NCI-H146 (cell line): ENCODE measurements around the gene C4orf50.

Source experiments
- DNase-seq: peaks from one replicate; lab custom pipeline; 2025; lab: John Stamatoyannopoulos, UW

The C4orf50 gene

DNA sequence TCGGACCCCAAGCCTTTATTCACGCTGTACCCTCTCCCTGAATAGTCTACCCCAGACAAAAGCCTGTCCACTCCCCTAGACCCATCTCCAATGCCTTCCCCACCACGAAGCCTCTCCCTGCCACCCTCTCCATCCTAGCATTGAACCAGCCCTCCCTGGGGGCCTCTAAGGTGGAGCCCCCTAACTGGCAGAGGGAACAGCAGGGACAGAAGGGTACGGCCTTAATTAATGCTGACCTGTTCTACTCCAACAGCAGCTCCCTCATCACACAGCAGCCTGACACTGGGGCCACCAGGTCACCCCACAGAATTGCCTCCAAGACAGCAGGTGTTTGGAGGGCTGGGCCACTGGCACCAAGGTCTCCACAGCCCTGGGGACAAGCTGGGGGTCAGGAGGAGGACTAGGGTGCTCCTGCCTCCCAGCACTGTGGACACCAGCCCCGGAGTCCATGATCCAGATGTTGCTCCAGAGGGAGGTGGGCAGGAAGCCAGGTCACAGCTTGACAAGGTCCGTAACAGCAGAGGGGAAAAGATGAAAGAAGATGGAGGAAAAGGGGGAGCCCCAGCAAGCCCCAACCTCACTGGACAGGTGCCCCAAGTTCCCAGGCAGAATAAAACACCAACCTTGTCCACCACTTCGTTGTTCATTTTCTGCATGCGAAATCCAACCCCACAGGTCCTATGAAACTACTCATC lies 129.1 kb downstream of the C4orf50 start:
- peak; percentile 16 for DNase-seq

DNA sequence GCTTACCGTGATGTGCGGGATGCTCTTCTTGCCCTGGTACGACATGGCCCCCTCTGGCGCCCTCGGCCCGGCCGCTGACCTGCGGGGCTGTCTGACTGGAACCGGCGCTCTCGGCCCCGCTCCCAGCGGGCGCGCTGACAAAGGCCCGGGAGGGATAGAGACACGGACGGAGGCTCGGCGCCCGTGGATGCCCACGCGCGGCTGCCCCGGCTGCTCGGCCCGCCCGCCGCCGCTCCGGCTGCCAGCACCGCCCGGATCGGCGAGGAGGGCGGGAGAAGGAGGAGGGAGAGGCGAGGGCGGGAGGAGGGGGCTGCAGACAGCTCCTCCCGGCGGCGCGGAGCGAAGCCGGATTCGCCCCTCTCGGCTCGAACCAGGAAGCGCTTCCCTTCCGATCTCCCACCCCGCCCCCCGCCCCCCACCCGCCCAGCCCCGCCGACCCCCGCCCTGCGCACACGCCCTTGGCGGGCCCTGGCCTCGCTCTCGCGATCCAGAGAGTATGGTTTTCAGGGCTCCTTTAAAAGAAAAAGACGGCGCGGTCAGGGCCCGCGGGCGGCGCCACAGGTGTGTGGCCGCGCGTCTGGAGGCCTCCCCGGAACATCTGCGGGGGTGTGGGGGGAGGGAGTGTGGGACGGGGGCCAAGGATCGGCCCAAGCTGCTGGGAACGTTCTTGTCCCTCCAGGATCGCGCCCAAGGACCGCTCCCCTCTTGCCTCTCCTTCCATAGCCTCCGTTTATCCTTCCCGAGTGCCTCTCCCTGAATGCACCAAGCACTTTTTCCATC lies 129.8 kb downstream of the C4orf50 start:
- DNase-seq, result peak; percentile 91

DNA sequence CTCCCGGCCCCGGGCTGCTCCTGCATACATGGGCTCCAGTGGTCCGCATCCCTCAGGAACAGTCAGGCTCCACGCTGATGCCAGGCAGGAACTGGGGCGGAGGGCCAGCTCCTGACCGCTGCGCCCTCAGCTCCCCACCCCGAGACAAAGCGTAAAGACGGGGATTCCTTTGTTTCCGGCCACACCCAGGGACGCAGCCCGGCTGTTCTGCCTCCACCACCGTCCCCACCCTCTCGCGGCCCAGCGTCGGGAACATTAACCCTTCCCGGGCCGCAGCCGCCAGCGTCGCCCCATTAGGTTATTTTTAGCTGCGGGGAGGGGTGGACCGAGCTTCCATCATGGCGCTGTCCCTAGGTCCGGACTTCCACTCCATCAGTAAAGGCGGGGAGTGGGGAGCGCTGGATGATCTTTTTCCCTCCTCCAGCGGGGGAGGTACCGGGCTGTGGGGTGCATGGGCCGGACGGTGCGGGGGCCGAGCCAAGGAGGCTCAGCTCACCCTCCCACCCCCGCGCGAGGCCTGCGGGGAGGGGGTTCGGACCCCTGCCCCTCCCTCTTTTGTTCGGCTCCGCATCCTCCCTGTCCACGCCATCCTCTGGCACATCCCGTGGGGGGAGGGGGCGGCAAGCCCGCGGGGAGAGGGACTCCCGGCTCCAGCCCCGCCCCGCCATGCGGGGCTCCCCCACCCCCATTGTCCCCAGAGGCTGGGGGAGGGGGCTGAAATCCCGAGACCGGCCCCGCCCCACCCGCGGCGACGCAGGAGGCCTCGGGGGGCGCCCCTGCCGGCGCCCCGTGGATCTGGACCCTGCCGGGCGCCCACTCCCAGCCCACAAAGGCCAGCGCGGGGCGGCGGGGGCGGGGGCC lies 130.6 kb downstream of the C4orf50 start:
- DNase-seq, result peak; percentile 75

DNA sequence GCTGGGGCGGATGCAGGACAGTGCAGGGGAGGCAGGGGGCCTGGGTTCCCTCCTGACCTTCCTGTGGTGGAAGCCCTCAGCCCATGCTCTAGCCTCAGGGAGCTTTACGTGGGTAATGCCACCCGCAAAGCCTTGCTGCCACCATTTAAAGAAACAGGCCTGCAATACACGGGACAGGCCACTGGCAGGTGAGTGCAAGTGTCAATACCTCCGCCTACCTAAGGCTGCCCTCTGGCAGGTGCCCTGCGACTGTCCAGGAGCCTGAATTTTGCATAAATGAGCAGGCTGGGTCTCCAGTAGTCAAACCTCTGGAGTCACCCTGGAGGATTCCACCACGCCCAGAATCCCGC lies 131.2 kb downstream of the C4orf50 start:
- no peak for DNase-seq

DNA sequence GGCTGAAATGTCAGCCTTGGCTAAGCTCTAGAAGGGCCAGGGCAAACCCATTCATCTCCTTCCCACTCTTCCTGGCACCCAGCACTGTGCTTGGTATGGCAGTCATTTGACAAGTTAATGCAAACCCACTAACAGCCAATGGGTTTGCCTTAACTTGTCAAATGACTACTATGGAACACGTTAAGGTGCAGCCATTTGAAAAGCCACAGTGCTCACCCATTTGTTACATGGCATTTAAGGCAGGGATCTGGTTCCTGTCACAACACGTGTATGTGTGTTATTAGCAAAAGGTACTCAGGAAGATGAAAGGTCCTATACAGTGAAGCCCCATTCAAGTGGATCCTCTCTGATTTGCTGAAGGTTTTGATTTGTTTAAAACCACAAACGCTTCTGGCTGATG lies 132.5 kb downstream of the C4orf50 start:
- no peak for DNase-seq

DNA sequence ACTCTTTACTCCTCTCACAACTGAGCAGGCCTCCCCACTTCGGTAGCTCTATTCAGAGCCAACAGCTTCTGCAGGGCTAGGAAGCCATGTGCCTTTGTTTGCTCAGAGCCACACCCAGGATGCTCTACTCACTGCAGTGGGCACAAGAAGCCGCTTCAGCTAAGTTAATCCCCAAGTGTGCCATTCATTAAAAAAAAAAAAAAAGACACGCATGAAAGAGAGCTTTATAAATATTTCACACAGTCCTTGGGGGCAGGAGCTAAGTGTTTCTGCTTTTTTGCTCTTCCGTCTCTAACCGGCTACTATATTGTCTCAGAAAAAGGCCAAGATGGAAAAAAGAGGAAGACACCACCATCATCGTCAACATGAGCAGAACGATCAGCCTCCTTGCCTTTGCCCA lies 133.4 kb downstream of the C4orf50 start:
- DNase-seq, result no peak

DNA sequence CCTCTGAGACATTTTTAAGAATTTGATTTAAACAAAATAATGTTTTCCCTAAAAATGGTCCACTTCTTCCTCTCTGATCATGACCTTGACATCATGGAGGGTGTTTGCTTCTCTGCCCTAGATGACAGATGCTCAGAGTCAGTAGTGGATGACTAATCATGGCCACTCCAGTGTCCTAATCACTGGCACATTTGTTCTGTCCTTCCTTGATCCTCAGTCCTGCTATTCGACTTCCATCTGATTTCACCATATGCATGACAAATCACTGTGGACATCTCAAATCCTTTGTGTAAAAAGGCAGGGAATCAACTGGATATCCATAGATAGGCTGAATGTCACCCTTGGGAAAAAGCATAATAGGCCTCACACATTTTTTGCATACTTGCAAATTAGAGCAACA lies 134.3 kb downstream of the C4orf50 start:
- no peak for DNase-seq

DNA sequence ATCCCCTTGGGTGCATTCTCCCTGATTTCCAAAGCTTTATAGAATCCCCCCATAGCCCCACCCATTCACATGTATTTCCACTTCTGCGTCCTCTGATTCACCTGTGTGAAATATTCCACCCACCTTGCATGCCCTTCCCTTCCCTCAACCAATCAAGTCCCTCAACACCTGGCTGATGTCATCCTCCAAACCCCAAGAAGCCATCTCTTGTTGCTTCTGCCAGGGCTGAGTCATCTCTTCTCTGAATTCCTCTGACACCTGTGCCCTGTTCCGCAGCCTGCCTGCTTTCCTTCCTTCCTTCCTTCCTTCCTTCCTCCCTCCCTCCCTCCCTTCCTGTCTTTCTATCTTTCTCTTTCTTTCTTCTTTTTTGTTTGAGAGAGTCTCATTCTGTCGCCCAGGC lies 135.3 kb downstream of the C4orf50 start:
- no peak for DNase-seq

DNA sequence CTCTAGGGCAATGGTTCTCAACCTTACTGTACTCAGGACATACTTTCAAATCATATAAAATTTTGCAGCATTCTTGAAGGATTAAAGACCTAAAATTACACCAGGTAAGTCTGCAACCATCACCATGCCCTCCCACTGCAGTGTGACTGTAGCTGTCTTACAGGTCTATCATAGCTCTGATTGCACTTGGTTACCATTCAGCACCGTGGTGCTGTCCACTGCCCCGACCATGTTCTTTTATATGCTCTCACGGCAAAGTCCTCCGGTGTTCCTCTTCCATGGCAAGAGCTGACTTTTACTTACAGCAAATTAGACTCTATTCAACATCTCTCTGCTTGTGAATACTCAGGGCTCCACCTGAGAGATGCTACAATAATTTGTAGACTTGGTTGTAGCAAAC lies 136.9 kb downstream of the C4orf50 start:
- DNase-seq, result no peak

DNA sequence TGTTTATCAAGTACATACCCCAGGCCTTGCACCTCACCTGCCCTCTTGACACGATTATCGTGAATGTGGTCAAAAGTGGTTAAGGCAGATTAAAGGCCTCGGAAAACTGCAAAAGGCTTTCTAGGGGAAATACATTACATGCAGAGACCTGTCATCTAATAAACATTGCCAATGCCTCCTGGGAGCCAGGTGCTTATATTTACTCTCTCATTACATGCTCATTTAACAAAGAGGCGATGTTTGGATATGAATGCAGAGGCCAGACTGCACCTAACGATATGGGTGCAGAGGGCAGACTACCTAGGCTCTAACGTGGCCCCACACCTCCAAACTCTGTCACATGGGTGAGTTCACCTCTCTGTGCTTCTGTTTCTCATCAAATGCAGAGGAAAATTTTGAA lies 139.9 kb downstream of the C4orf50 start:
- DNase-seq, result peak; percentile 80

DNA sequence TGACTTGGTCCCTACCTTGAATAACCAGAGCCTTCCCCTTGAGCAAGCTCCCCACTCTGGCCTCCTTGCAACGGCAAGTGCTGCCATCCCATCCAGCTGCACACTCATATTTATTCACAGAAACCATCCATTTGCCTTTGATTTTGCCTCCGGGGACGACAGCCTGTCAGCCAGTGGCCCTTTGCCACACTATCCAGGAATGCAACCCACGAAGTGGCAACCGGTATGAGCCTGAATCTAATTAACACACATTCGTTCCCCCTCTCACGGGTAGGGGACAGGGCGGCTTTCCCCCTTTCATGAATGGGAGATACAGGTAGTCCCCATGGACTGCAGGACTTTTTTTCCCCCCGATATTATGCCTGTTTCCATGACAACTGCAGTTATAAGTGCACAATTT lies 140.8 kb downstream of the C4orf50 start:
- DNase-seq, result no peak

DNA sequence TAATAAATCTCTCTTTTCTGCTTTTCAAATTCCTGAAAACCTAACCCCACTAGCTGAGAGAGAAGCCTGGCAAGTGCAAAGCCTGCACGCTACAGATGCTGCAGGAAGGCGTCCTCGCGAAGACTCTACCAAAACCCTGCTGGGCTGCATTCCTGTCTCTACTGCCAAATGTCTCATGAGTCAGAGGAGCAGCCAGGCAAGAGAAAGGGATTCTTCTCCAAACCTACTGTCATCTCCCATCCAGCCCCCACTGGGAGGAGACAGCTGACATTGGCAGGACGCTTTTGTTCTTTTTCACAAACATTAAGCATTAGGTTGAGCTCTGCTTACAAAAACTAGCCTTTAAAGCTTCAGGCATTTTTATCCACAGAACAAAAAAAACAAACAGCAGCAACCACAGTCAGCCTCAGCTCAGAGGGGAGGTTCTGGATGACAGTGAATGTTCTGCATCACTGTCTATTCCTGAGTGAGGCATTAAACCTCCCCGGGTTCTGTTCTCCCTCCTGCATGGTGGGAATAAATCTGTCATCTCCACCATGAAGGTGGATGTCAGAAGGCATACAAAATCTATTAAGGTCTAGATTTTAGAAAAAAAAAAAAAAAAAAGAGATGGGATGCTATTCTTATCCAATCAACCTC lies 143.3 kb downstream of the C4orf50 start:
- DNase-seq, result peak; percentile 44

DNA sequence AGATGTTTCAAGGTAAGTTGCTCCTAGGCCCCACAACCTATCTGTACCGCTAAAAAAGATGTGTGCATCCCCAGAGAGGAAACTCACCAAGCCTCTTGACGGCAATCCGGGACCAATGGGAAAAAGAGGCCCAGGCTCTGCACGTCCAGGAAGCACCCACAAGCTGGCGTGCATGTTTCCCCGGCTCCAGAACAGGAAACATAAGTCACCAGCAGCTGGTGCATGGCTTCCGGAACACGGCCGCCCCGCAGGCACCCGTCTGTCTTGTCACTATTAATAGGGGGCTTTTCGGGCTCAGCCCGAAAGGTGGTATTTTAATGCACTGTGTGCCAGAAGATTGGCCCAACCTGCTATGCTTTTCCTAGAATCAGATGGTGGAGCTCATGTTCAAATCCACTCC lies 147.5 kb downstream of the C4orf50 start:
- DNase-seq, result no peak

DNA sequence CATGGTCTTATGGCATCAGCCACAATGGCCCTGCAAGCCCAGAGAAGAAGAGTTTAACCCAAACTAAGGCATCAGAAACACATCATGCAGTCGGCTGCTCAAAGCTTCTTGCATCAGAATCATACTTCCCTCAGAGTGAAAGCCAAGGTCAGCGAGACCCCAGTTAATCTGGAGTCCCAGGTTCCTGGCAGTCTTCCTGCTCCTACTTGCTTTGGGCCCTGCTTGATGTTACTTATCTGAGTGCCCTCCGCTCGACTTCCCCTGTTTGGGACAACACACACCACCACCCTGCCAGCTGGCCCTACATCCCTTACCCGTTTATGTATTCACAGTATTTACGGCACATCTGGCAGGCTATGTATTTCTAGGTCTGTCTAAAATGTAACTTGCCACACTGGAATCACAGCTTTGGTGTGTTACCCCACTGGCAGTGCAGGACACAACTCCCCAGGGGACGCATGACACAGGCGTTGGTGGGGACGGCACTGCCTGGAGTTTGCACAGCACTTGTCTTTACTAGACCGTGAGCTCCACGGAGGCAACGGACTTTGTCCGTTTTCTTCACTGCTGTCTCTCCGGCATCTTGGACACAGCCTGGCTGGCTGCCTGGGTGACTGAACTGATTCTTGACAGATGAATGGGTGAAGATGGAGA lies 148.1 kb downstream of the C4orf50 start:
- no peak for DNase-seq

DNA sequence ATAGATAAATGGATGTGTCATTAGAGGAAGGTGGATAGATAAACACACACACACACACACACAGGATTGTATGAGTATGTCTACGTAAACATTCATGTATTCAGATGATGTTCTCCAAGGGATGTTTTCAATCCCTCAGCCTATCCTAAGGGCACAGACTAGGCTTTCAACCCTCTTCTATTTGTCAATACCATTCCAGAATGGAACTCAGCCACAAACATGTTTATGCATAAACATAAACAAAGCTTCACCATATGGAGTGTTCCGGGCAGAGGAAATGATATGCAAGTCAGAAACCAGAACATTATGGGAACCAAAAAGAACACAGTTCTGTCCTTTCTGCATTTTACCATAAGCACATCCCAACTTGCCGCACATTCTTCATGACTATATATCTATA lies 150.4 kb downstream of the C4orf50 start:
- DNase-seq, result no peak

DNA sequence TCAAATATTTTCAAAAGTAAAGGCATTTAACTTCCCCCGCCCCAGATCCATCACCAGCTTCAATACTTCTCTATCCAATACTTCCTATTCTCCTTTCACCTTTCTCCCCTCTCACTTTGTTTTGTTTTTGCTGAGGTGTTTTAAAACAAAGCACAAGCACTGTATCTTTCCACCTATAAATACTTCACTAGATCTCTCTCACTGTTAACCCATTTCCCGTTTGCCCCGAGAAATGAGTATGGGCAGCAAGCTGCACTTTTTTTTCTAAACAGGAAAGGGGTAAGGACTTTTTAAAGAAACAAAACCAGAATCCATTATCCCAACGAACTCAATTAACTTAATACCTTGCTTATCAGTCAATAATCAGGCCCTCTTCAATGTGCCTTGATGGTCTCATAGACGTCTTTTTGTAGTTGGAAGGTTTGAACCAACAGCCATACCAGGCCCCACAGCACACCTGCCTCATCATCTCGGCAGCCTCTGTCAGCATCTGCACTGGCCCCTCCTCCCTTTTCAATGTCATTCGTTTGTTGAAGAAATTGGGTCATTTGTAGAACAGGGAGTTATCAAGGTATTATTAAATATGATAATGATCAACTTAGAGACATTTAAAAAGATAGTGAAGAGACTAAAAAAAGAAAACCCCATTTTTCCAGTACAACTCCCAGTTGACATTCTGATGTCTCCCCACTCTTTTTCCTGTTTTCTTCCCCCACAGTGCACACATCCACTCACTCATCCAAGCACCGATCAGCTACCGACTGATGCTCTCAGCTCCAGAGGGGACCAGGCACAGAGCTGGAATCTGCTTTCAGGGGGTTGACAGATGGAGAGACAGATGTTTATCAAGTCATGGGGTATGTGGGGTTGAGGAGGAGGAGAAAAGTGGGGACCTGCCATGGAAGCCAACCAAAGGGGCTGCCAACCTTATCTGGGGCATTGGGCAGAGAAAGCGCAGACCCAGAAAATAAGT lies 151.1 kb downstream of the C4orf50 start:
- DNase-seq, result no peak

DNA sequence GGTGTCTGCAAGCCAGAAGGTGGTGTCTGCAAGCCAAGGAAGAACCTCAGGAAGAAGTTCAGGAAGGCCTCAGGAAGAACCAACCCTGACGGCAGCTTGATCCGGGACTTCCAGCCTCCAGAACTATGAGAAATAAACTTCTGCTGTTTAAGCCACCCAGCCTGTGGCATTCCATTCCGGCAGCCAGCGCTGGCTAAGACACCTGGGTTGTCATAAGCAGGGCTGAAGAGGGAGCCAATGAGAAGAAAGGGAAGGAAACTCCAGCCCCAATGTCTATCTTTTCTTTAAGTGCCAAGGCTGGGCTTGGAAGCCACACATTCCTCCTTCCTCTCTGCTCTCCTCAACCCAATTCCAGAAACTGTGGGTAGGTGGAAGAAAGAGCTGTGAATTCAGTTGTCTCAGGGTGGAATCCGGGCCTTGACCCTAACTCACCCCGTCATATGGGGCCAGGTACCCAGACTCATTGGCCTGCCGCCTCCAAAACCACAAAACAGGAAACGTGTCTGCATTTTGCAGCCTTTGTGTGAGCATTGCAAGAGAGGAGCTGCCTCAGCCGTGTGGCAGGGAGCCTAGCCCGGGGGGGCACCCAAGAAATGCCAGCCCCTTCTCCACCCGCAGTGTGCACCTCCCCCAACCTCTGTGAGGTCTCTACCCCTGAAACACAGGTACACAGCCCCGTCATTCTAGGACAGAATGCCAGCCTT lies 152.2 kb downstream of the C4orf50 start:
- DNase-seq, result no peak

DNA sequence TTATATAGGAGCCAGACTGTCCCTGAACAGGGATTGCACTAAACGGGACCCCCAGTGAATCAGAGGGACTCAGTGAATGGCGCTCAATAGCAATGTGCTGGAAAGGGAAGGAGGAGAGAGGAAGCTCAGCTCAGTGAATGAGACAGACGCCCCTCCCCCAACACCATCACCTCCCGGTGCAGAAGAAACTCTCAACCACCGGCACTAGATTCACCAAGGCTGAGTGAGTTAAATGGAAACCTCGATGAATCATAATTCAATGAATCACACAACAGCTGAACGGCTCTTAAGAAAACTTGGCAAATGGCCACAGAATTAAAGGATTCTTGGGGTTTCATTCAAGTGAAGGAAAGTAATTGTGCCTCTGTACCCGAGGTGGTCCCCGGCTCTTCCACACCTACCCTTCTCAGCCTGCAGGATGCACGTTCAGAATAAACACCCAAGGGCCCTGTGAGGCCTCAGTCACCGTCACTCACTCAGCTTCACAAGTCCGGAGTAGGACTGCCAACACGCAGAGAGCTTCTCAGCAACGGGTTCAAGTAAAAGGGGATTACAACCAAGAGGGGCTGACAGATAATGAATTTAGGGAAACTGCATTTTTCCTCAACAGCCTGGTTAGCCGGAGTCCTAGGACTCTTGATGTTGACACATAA lies 154.6 kb downstream of the C4orf50 start:
- DNase-seq, result no peak

DNA sequence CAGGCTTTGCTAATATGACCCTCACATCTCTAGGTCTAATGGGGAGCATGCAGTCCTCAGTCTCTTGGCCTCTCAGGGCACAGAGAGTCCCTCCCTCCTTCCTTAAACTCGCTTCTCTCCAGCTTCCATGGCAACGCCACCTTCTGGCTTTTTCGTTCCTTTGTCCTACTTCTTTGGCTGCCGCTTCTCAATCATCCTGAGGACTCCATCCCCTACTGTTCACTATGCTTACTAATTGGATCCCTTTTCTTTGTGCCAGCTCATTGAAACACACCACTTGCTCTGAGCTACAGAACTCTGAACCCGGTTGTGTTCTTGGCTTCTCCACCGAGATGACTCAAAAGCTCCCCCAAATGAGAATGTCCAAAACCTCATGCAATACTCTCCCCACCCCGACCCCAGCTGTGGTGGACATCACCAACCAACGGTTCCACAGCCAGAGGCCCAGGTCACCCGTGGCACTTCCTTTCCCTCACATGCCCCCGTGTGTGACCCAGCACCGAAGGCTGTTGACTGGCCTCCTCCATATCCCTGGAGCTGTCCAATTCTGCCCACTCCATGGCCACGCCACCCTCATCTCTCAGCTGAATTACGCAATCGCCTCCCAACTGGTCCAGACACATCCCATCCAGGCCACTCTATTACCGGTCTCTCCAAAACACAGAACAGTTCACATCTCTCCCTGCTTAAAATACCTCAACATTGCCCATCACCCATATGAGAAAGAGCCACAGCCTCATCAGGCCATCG lies 160.0 kb downstream of the C4orf50 start:
- no peak for DNase-seq
